Measurements from ENCODE around the gene B9D1. TPM values are rescaled to one million over a fixed set of nuclear protein-coding genes. Genes with fewer than 3 reads are reported as not detected.

The B9D1 gene
- total and polyA plus RNA-seq, 2 of the 13 experiments (the other 11 are each of a cell fraction or from before 2014, with no cell fraction given), result 27.7 to 31.1 TPM

DNA sequence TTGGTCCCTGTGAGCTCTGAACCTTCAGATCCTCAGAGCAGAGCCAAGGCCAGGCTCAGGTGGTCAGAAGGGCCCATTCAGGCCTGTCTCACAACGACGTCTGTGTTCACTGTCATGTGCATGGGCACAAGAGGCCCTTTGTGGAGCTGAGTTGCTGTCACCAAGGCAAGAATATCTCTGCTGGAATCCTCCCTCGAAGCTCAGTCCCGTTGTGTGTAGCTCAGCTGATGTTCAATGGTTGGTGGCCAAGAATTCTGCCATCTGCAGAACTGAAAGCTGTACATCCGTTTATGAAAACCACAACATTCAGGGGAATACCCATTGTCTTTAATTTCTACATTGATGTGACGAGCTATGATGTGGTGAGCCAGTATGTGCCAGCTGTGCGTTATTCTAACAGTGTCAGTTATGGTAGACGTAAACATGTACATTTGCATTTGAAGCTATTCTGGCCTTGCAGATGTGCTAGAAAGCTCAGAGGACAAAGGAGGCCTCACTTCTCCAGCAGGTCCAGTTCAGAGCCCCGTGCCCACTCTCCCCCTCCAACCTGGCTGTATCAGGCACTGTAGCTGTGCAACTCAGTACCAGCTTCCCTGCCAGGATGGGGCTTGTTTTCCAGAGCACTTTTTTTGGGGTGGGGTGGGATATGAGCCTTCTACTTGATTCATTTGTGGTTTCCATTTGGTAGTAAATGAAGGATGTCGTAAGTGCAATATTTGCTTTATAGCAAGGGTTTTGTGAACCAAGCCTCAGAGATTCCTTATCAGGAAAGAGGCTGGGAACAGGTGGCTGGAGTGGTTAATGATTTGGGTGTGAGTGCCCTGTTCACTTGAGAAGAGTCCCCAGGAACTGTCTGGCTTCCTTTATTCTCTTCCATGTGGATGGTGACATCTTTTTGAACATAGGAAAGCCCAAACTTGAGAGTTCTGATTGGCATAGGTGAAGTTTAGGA, 56.1 kb downstream of the B9D1 start (continued):
- no peak for TF ChIP-seq ZNF883 (CRISPR knock-in tag; IDR thresholded peaks at IDR 0.05; ENCODE audit: not compliant biosample characterization)
- TF ChIP-seq HNRNPL (IDR thresholded peaks at IDR 0.05; ENCODE audit: low read depth, low read length), result 0 out of 2 replicates have a peak, but pooled peaks have one; percentile 48
- TF ChIP-seq, protein P1, sequence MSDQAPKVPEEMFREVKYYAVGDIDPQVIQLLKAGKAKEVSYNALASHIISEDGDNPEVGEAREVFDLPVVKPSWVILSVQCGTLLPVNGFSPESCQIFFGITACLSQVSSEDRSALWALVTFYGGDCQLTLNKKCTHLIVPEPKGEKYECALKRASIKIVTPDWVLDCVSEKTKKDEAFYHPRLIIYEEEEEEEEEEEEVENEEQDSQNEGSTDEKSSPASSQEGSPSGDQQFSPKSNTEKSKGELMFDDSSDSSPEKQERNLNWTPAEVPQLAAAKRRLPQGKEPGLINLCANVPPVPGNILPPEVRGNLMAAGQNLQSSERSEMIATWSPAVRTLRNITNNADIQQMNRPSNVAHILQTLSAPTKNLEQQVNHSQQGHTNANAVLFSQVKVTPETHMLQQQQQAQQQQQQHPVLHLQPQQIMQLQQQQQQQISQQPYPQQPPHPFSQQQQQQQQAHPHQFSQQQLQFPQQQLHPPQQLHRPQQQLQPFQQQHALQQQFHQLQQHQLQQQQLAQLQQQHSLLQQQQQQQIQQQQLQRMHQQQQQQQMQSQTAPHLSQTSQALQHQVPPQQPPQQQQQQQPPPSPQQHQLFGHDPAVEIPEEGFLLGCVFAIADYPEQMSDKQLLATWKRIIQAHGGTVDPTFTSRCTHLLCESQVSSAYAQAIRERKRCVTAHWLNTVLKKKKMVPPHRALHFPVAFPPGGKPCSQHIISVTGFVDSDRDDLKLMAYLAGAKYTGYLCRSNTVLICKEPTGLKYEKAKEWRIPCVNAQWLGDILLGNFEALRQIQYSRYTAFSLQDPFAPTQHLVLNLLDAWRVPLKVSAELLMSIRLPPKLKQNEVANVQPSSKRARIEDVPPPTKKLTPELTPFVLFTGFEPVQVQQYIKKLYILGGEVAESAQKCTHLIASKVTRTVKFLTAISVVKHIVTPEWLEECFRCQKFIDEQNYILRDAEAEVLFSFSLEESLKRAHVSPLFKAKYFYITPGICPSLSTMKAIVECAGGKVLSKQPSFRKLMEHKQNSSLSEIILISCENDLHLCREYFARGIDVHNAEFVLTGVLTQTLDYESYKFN (CRISPR knock-in tag; conservative IDR thresholded peaks at IDR 0.05), result no peak
- TF ChIP-seq HOXA5 (CRISPR knock-in tag; IDR thresholded peaks at IDR 0.05), result no peak
- no peak for TF ChIP-seq ZNF772 (CRISPR knock-in tag; IDR thresholded peaks at IDR 0.05)
- no peak for TF ChIP-seq ZNF547 (CRISPR knock-in tag; IDR thresholded peaks at IDR 0.05)
- TF ChIP-seq ZSCAN22 (CRISPR knock-in tag; IDR thresholded peaks at IDR 0.05), result no peak
- TF ChIP-seq, protein P2, sequence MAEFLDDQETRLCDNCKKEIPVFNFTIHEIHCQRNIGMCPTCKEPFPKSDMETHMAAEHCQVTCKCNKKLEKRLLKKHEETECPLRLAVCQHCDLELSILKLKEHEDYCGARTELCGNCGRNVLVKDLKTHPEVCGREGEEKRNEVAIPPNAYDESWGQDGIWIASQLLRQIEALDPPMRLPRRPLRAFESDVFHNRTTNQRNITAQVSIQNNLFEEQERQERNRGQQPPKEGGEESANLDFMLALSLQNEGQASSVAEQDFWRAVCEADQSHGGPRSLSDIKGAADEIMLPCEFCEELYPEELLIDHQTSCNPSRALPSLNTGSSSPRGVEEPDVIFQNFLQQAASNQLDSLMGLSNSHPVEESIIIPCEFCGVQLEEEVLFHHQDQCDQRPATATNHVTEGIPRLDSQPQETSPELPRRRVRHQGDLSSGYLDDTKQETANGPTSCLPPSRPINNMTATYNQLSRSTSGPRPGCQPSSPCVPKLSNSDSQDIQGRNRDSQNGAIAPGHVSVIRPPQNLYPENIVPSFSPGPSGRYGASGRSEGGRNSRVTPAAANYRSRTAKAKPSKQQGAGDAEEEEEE (CRISPR knock-in tag; IDR thresholded peaks at IDR 0.05; ENCODE audit: borderline replicate concordance), result no peak
- peak; percentile 54; the same call in 1 of the 2 replicates for TF ChIP-seq HNF4A (CRISPR knock-in tag; IDR thresholded peaks at IDR 0.05)
- peak; percentile 44 for TF ChIP-seq BCL6 (CRISPR knock-in tag; IDR thresholded peaks at IDR 0.05)
- TF ChIP-seq NFKBIZ (CRISPR knock-in tag; IDR thresholded peaks at IDR 0.05), result no peak
- TF ChIP-seq SIX1 (CRISPR knock-in tag; IDR thresholded peaks at IDR 0.05; ENCODE audit: borderline replicate concordance), result no peak
- TF ChIP-seq SOX5 (CRISPR knock-in tag; IDR thresholded peaks at IDR 0.05; ENCODE audit: borderline replicate concordance), result no peak
